ENCODE data around the gene TBX5. TPM values are rescaled to one million over a fixed set of nuclear protein-coding genes. Genes with fewer than 3 reads are reported as not detected.

The TBX5 gene
- total and polyA plus RNA-seq, 2 experiments from 2014 or later = 0.21 TPM; not detected in 1

DNA sequence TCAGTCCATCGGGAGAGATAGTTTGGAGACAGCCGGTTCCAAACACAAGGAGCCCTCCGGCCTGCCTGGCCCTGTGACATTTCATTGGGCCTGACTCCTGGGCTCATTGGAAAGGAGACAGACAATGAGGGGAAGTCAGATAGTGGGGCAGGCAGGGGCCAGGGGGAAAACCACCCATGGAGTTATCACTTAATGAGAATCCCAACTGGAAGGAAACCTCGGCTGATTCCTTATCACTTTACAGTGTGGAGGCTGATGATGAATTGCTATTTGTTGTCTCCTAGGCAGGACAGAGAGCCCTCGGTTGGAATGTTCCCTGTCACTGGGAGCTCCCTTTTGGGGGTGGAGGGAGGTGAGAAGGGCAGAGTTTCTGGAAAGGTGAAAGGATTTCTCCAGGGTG, 44.4 kb downstream of the TBX5 start:
- H3K4me1 ChIP-seq (ENCODE audit: insufficient read depth) = no peaks in the 10 kb centered on the region
- no peaks in the 10 kb centered on the region for H3K79me2 ChIP-seq (replicated peaks; ENCODE audit: insufficient read depth)
- no peak overlapping the region for H3K4me3 ChIP-seq
- no peak overlapping the region for H3K4me2 ChIP-seq
- Mint-ChIP-seq H3K27ac (0 out of 2 replicates have a peak overlapping the region, but pooled peaks have one; percentile 21), H3K27me3 (ENCODE audit: insufficient read depth, low read depth, poor library complexity) (peaks cover 4% of the 10 kb centered on the region), H3K9me3 (peaks cover 12% of the 10 kb centered on the region), H3K4me3 (no peak overlapping the region), H3K36me3 (ENCODE audit: low read depth) (peaks cover 5% of the 10 kb centered on the region; the same call in 2 of the 3 replicates), H3K4me1 (peaks cover 4% of the 10 kb centered on the region; the same call in 1 of the 3 replicates)
- TF ChIP-seq, protein P1, sequence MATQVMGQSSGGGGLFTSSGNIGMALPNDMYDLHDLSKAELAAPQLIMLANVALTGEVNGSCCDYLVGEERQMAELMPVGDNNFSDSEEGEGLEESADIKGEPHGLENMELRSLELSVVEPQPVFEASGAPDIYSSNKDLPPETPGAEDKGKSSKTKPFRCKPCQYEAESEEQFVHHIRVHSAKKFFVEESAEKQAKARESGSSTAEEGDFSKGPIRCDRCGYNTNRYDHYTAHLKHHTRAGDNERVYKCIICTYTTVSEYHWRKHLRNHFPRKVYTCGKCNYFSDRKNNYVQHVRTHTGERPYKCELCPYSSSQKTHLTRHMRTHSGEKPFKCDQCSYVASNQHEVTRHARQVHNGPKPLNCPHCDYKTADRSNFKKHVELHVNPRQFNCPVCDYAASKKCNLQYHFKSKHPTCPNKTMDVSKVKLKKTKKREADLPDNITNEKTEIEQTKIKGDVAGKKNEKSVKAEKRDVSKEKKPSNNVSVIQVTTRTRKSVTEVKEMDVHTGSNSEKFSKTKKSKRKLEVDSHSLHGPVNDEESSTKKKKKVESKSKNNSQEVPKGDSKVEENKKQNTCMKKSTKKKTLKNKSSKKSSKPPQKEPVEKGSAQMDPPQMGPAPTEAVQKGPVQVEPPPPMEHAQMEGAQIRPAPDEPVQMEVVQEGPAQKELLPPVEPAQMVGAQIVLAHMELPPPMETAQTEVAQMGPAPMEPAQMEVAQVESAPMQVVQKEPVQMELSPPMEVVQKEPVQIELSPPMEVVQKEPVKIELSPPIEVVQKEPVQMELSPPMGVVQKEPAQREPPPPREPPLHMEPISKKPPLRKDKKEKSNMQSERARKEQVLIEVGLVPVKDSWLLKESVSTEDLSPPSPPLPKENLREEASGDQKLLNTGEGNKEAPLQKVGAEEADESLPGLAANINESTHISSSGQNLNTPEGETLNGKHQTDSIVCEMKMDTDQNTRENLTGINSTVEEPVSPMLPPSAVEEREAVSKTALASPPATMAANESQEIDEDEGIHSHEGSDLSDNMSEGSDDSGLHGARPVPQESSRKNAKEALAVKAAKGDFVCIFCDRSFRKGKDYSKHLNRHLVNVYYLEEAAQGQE (IDR thresholded peaks at IDR 0.05; ENCODE audit: unreplicated experiment) = no peak
- TF ChIP-seq STAT1 (IDR thresholded peaks at IDR 0.05; ENCODE audit: unreplicated experiment) (no peak), CREB1 (CRISPR knock-in tag; IDR thresholded peaks at IDR 0.05; ENCODE audit: low read depth) (no peak), NANOG (IDR thresholded peaks at IDR 0.05; ENCODE audit: borderline replicate concordance) (no peak), EZH2 (IDR thresholded peaks at IDR 0.05; ENCODE audit: low read depth, unreplicated experiment) (no peak), POLR2AphosphoS5 (IDR thresholded peaks at IDR 0.05; ENCODE audit: low read depth) (no peak), EZH2phosphoT487 (IDR thresholded peaks at IDR 0.05; ENCODE audit: unreplicated experiment) (no peak), ZNF114 (CRISPR knock-in tag; IDR thresholded peaks at IDR 0.05) (no peak)
- DNase-seq (ENCODE audit: low spot score) (no peak), ATAC-seq (no peak)
- H3K27ac ChIP-seq (ENCODE audit: low read depth) = no peak overlapping the region
- peak overlapping the region; percentile 84 for H2AFZ ChIP-seq
- H3F3A ChIP-seq (replicated peaks; ENCODE audit: low read depth) = no peaks in the 10 kb centered on the region
- no peaks in the 10 kb centered on the region; the same call in 1 of the 2 replicates for H3K9me2 ChIP-seq (ENCODE audit: insufficient read depth)
- no peaks in the 10 kb centered on the region for H3K36me3 ChIP-seq (ENCODE audit: insufficient read depth)
- H3K27me3 ChIP-seq (ENCODE audit: insufficient read depth) = no peaks in the 10 kb centered on the region
- no peaks in the 10 kb centered on the region for H4K20me1 ChIP-seq (replicated peaks; ENCODE audit: insufficient read depth)

DNA sequence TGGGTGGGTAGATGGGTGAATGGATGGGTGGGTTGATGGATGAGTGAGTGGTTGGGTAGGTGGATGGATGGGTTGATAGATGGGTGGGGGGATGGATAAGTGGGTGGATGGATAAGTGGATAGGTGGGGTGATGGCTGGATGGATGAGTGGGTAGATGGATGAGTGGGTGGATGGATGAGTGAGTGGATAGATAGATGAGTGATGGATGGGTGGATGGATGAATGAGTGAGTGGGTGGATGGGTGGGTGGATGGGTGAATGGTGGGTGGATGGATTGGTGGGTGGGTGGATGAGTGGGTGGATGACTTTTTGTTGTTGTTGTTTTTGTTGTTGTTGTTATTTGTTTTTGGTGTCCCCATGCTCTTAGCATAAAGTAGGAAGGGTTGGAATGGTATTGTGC, 45.5 kb downstream of the TBX5 start:
- no peaks in the 10 kb centered on the region for H3F3A ChIP-seq (replicated peaks; ENCODE audit: low read depth)
- no peak for ATAC-seq
- TF ChIP-seq ZNF331 (CRISPR knock-in tag; IDR thresholded peaks at IDR 0.05; ENCODE audit: low read depth) (no peak), EZH2 (IDR thresholded peaks at IDR 0.05; ENCODE audit: low read depth, unreplicated experiment) (no peak), EZH2phosphoT487 (IDR thresholded peaks at IDR 0.05; ENCODE audit: unreplicated experiment) (no peak), NANOG (IDR thresholded peaks at IDR 0.05; ENCODE audit: borderline replicate concordance) (no peak), STAT1 (IDR thresholded peaks at IDR 0.05; ENCODE audit: unreplicated experiment) (no peak), CREB1 (CRISPR knock-in tag; IDR thresholded peaks at IDR 0.05; ENCODE audit: low read depth) (no peak)
- TF ChIP-seq, protein P2, sequence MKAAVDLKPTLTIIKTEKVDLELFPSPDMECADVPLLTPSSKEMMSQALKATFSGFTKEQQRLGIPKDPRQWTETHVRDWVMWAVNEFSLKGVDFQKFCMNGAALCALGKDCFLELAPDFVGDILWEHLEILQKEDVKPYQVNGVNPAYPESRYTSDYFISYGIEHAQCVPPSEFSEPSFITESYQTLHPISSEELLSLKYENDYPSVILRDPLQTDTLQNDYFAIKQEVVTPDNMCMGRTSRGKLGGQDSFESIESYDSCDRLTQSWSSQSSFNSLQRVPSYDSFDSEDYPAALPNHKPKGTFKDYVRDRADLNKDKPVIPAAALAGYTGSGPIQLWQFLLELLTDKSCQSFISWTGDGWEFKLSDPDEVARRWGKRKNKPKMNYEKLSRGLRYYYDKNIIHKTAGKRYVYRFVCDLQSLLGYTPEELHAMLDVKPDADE (IDR thresholded peaks at IDR 0.05) = no peak
- TF ChIP-seq, protein P3, sequence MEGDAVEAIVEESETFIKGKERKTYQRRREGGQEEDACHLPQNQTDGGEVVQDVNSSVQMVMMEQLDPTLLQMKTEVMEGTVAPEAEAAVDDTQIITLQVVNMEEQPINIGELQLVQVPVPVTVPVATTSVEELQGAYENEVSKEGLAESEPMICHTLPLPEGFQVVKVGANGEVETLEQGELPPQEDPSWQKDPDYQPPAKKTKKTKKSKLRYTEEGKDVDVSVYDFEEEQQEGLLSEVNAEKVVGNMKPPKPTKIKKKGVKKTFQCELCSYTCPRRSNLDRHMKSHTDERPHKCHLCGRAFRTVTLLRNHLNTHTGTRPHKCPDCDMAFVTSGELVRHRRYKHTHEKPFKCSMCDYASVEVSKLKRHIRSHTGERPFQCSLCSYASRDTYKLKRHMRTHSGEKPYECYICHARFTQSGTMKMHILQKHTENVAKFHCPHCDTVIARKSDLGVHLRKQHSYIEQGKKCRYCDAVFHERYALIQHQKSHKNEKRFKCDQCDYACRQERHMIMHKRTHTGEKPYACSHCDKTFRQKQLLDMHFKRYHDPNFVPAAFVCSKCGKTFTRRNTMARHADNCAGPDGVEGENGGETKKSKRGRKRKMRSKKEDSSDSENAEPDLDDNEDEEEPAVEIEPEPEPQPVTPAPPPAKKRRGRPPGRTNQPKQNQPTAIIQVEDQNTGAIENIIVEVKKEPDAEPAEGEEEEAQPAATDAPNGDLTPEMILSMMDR (conservative IDR thresholded peaks at IDR 0.05; ENCODE audit: low read depth in 2 of 2) = no peak
- TF ChIP-seq, protein P1 (IDR thresholded peaks at IDR 0.05; ENCODE audit: unreplicated experiment) = no peak

More for the DNA sequence above, 45.5 kb downstream of the TBX5 start:
- no peak for DNase-seq (ENCODE audit: low spot score)
- peaks cover 2% of the 10 kb centered on the region; the same call in 1 of the 3 replicates for H3K9me3 Mint-ChIP-seq
- H3K4me3 Mint-ChIP-seq = no peak overlapping the region
- H3K27me3 Mint-ChIP-seq (ENCODE audit: insufficient read depth, low read depth, poor library complexity) = peaks cover 4% of the 10 kb centered on the region
- H3K4me1 Mint-ChIP-seq = peaks cover 4% of the 10 kb centered on the region; the same call in 1 of the 3 replicates
- H3K4me2 ChIP-seq = no peak overlapping the region
- H3K9me2 ChIP-seq (ENCODE audit: insufficient read depth) = no peaks in the 10 kb centered on the region; the same call in 1 of the 2 replicates
- H3K4me3 ChIP-seq = no peak overlapping the region
- H3K36me3 ChIP-seq (ENCODE audit: insufficient read depth) = no peaks in the 10 kb centered on the region
- H4K20me1 ChIP-seq (replicated peaks; ENCODE audit: insufficient read depth) = no peaks in the 10 kb centered on the region
- H3K27ac ChIP-seq (ENCODE audit: low read depth) = no peak overlapping the region
- no peaks in the 10 kb centered on the region for H3K4me1 ChIP-seq (ENCODE audit: insufficient read depth)
- H3K27me3 ChIP-seq (ENCODE audit: insufficient read depth) = no peaks in the 10 kb centered on the region
- H3K79me2 ChIP-seq (replicated peaks; ENCODE audit: insufficient read depth) = no peaks in the 10 kb centered on the region
- H2AFZ ChIP-seq = no peak overlapping the region
- H3K36me3 Mint-ChIP-seq (ENCODE audit: low read depth) = no peaks in the 10 kb centered on the region
- H3K27ac Mint-ChIP-seq = no peak overlapping the region
